Ramos (cell line): ENCODE data around the gene BUB1B.

Experiments
- in situ Hi-C: fragments of 300-500 bp; cut with MboI; formaldehyde crosslinking; loops from one replicate; pipeline ENCODE4 v1.14.3; 2022; ENCODE audit warnings: low sequenced_read_pairs; ENCODE audit not compliant: unreplicated experiment

Gene BUB1B

GRCh38 chr15:40182358-40183029 lies 21.6 kb downstream of the BUB1B start:
- in situ Hi-C loops: no loop called here

GRCh38 chr15:40183636-40184463 lies 23.0 kb downstream of the BUB1B start:
- in situ Hi-C loops: no loop called here

GRCh38 chr15:40190591-40190990 lies 29.7 kb downstream of the BUB1B start:
- in situ Hi-C loops: no loop called here

- in situ Hi-C loops: no loop called here
These were observed 32.1 kb downstream of the BUB1B start for GRCh38 chr15:40192942-40193341.

GRCh38 chr15:40197434-40197833 lies 36.6 kb downstream of the BUB1B start:
- in situ Hi-C loops: no loop called here

GRCh38 chr15:40198355-40199085 lies 37.7 kb downstream of the BUB1B start:
- in situ Hi-C loops: no loop called here

GRCh38 chr15:40204100-40204499 lies 43.2 kb downstream of the BUB1B start:
- in situ Hi-C loops: no loop called here

GRCh38 chr15:40217166-40217824 lies 56.4 kb downstream of the BUB1B start:
- in situ Hi-C loops: no loop called here

- in situ Hi-C loops: no loop called here
These were observed 58.9 kb downstream of the BUB1B start for GRCh38 chr15:40219801-40220200.

- in situ Hi-C loops: no loop called here
These were observed 61.3 kb downstream of the BUB1B start for GRCh38 chr15:40222131-40222530.

- in situ Hi-C loops: no loop called here
These were observed 65.9 kb downstream of the BUB1B start for GRCh38 chr15:40226736-40227135.

- in situ Hi-C loops: no loop called here
These were observed 68.4 kb downstream of the BUB1B start for GRCh38 chr15:40229316-40229715.

- in situ Hi-C loops: no loop called here
These were observed 69.1 kb downstream of the BUB1B start for GRCh38 chr15:40229956-40230355.

GRCh38 chr15:40232625-40233070 lies 71.8 kb downstream of the BUB1B start:
- in situ Hi-C loops: no loop called here

GRCh38 chr15:40233727-40234577 lies 73.1 kb downstream of the BUB1B start:
- in situ Hi-C loops: no loop called here

GRCh38 chr15:40234783-40235182 lies 73.9 kb downstream of the BUB1B start:
- in situ Hi-C loops: no loop called here

- in situ Hi-C loops: no loop called here
These were observed 74.5 kb downstream of the BUB1B start for GRCh38 chr15:40235201-40235885.

GRCh38 chr15:40238532-40239403 lies 77.9 kb downstream of the BUB1B start, which contains the start of gene PAK6:
TSS of gene PAK6 (plus strand) at chr15:40239063. CDS start at chr15:40264786, 25,723 bp downstream.
- in situ Hi-C loops: no loop called here
